ENCODE data around the gene CDC42EP2. TPM values are rescaled to one million over a fixed set of nuclear protein-coding genes. Genes with fewer than 3 reads are reported as not detected.
"Not testable (repeated sequence)": the region's sequence is repeated elsewhere in the genome, so short reads cannot be mapped to it uniquely, and the experiment has no call there.

Gene CDC42EP2
- total RNA-seq, 1 donor from 2014 or later: 10.1 TPM

GRCh38 chr11:65317025-65317786 lies 2.5 kb downstream of the CDC42EP2 start:
- DNase-seq (ENCODE audit: low read depth in 2 of 2): peak; percentile 49 to 96

GRCh38 chr11:65320386-65321075 lies 5.9 kb downstream of the CDC42EP2 start:
- no peak for DNase-seq (ENCODE audit: low read depth in 2 of 2)

- DNase-seq (ENCODE audit: low read depth in 2 of 2): no peak
Observed at GRCh38 chr11:65321076-65321475, 6.4 kb downstream of the CDC42EP2 start.

GRCh38 chr11:65321828-65322485 lies 7.3 kb downstream of the CDC42EP2 start:
- peak in 1 of 2 donors; percentile 82 for DNase-seq (ENCODE audit: low read depth in 2 of 2)

- no peak for DNase-seq (ENCODE audit: low read depth in 2 of 2)
Observed at GRCh38 chr11:65323813-65324212, 9.1 kb downstream of the CDC42EP2 start.

GRCh38 chr11:65325435-65325834 lies 10.8 kb downstream of the CDC42EP2 start:
- no peak for DNase-seq (ENCODE audit: low read depth in 2 of 2)

- DNase-seq (ENCODE audit: low read depth in 2 of 2): no peak
Observed at GRCh38 chr11:65327021-65327420, 12.4 kb downstream of the CDC42EP2 start.

GRCh38 chr11:65329478-65329877 lies 14.8 kb downstream of the CDC42EP2 start:
- no peak for DNase-seq (ENCODE audit: low read depth in 2 of 2)

GRCh38 chr11:65329944-65330403 lies 15.3 kb downstream of the CDC42EP2 start:
- DNase-seq (ENCODE audit: low read depth in 2 of 2): peak; percentile 93 to 95

- no peak for DNase-seq (ENCODE audit: low read depth in 2 of 2)
Observed at GRCh38 chr11:65330544-65330943, 15.9 kb downstream of the CDC42EP2 start.

- not testable (repeated sequence) for DNase-seq (ENCODE audit: low read depth in 2 of 2)
Observed at GRCh38 chr11:65332591-65332990, 17.9 kb downstream of the CDC42EP2 start.

- peak in 1 of 2 donors; percentile 29 for DNase-seq (ENCODE audit: low read depth in 2 of 2)
Observed at GRCh38 chr11:65334696-65335295, 20.1 kb downstream of the CDC42EP2 start.

GRCh38 chr11:65338676-65339075 lies 24.0 kb downstream of the CDC42EP2 start:
- DNase-seq (ENCODE audit: low read depth in 2 of 2): no peak

- no peak for DNase-seq (ENCODE audit: low read depth in 2 of 2)
Observed at GRCh38 chr11:65340226-65340625, 25.6 kb downstream of the CDC42EP2 start.

- no peak for DNase-seq (ENCODE audit: low read depth in 2 of 2)
Observed at GRCh38 chr11:65341856-65342255, 27.2 kb downstream of the CDC42EP2 start.

- DNase-seq (ENCODE audit: low read depth in 2 of 2): no peak
Observed at GRCh38 chr11:65351511-65351910, 36.8 kb downstream of the CDC42EP2 start.

GRCh38 chr11:65352783-65353182 lies 38.1 kb downstream of the CDC42EP2 start:
- peak in 1 of 2 donors; percentile 28 for DNase-seq (ENCODE audit: low read depth in 2 of 2)

GRCh38 chr11:65353376-65353775 lies 38.7 kb downstream of the CDC42EP2 start:
- no peak for DNase-seq (ENCODE audit: low read depth in 2 of 2)

GRCh38 chr11:65353900-65354264 lies 39.2 kb downstream of the CDC42EP2 start:
- DNase-seq (ENCODE audit: low read depth in 2 of 2): no peak

- peak; percentile 96 for DNase-seq (ENCODE audit: low read depth in 2 of 2)
Observed at GRCh38 chr11:65354265-65355012, 39.8 kb downstream of the CDC42EP2 start, which contains the start of gene TIGD3. TSS of gene TIGD3 (plus strand) at chr11:65354751. CDS start at chr11:65355809, 1,058 bp downstream.

Data from lung microvascular endothelial cell (primary cell).